Stimulated activated CD4-positive, alpha-beta T cell treated with anti-CD3 and anti-CD28 coated beads, Interleukin-2, amount 100 ng/mL, for 4 hours (primary cell): ENCODE measurements around the gene USP7.
"Not testable (repeated sequence)": the region's sequence is repeated elsewhere in the genome, so short reads cannot be mapped to it uniquely, and the experiment has no call there.

Source experiments
- DNase-seq: peaks from one replicate; pipeline ENCODE4 v3.0.0-alpha.2; 2020; ENCODE audit warnings: low read depth

USP7 gene

DNA sequence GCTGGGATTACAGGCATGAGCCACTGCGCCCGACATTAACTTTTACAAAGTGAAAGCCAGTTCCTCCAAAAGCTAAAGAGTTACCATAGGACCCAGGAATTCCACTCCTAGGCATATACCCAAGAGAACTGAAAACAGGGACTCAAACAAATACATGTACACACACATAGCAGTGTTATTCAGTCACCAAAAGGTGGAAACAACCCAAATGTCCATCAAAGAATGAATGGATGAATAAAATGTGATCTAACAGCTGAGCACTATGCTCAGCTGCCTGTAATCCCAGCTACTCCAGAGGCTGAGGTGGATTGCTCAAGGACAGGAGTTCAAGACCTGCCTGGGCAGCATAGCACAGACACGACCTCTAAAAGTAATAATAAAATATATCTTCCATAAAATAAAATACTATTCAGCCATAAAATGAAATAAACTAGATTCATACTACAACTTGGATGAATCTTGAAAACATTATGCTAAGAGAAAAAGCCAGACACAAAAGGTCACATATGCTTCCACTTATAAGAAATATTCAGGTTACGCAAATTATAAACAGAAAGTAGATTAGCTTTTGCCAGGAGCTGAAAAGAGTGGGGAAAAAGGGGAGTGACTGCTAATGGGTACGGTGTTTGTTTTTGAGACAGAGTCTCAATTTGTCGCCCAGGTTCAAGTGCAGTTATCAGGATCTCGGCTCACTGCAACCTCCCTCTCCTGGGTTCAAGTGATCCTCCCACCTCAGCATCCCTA, 9.3 kb upstream of the USP7 start:
- DNase-seq: no peak

DNA sequence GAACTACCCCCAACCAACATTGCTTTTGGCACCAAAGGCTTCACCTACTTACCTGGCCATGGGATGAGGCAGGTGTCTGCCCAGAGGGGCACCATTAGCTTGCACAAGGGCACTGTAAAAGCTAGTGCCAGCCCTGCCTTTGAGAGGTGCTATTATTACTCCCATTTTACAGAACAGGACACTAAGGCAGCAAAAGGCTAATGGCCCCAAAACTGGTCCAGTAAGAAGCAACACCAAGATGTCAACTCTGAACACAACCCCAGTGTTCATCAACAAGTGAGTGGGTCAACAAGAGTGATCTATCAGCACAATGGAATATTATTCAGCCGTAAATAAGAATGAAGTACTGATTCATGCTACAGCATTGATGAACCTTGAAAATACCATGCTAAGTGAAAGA, 7.7 kb upstream of the USP7 start:
- DNase-seq: no peak

DNA sequence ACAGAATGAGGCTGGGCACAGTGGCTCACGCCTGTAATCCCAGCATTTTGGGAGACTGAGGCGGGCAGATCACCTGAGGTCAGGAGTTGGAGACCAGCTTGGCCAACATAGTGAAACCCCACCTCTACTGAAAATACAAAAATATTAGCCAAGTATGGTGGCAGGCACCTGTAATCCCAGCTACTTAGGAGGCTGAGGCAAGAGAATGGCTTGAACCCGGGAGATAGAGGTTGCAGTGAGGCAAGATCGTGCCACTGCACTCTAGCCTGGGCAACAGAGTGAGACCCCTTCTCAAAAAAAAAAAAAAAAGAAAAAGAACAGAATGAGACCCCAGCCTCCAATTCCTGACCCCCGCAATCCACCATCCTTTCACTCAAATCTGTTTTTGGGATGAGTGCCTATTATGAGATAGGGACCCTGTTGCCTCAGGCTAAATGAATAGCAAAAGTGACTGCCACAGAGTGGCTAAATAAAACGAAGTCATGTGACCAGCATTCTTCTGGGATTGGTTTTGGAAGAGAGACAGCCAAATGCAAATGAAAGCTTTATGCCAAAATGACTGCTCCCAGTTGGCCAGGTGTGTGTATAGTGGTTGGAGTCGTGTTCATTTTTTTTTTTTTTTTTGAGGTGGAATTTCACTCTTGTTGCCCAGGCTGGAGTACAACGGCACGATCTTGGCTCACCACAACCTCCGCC, 5.6 kb upstream of the USP7 start:
- not testable (repeated sequence) for DNase-seq

DNA sequence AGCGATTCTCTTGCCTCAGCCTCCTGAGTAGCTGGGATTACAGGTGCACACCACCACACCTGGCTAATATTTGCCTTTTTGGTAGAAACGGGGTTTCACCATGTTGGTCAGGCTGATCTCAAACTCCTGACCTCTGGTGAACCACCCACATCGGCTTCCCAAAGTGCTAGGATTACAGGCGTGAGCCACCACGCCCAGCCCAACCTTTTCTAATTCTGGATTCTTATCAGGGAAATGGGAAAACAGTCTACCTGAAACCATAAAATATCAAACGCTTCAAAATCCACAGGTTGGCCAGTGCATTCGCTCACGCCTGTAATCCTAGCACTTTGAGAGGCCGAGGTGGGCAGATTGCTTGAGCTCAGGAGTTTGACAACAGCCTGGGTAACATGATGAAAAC, 4.3 kb upstream of the USP7 start:
- DNase-seq: not testable (repeated sequence)

DNA sequence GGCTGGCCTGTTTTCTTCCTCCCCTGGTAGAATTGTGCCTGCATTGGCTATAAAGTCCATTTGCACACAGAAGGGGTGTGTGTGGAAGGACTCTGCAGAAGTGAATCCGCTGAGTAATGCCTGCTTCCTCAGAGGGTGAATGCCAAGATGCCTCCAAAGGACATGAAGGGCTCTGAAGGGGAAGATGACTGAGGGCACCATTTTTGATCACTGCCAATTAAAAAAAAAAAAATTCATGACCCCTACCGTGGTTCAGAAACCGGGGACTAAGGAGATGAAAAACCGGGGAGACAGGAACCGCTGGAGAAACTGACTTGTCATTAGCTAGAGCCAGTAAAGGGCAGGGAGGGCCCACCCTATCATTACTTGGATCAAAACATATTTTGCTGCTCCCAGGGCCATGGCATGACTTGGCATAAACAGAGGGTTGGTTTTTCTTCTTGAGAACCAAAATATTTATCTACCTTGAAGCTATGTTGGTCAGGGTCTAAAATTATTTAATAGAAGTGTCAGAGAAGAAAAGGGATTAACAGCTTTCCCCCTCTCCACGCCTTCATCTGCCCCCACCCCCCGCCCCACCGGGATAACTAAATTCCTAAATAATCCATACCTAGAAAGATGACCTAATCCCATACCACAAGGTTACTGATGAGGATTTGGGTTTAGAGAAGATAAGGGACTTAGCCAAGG, 3.6 kb upstream of the USP7 start:
- DNase-seq: no peak

DNA sequence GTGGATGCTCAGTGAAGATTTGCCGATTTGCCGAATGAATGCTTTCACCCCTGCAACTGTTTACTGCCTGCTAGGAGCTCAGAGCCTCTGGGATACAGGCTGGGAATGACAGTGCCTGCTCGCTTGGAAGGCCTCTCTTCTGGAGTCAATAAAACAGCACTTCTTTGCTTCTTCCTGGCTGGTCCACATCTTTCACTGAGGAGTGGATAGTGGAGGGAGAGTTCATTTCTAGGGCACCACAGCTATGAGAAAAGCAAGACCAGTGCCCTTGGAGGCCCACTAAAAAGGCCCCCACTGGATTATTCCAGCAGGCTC, 3.1 kb upstream of the USP7 start:
- no peak for DNase-seq

DNA sequence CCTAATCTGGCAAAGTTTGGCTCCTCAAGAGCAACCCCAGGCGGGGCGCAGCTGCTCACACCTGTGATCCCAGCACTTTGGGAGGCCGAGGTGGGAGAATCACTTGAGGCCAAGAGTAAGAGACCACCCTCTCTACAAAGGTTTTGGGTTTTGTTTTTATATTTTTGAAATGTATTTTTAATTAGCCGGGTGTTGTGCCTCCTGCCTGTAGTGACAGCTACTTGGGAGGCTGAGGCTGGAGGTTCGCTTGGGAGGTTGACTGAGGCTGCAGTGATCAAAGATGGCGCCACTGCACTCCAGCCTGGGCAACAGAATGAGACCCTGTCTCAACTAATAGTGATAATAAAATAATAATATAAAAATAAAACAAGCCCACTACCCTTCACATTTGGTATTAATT, 756 bp upstream of the USP7 start:
- DNase-seq: no peak

DNA sequence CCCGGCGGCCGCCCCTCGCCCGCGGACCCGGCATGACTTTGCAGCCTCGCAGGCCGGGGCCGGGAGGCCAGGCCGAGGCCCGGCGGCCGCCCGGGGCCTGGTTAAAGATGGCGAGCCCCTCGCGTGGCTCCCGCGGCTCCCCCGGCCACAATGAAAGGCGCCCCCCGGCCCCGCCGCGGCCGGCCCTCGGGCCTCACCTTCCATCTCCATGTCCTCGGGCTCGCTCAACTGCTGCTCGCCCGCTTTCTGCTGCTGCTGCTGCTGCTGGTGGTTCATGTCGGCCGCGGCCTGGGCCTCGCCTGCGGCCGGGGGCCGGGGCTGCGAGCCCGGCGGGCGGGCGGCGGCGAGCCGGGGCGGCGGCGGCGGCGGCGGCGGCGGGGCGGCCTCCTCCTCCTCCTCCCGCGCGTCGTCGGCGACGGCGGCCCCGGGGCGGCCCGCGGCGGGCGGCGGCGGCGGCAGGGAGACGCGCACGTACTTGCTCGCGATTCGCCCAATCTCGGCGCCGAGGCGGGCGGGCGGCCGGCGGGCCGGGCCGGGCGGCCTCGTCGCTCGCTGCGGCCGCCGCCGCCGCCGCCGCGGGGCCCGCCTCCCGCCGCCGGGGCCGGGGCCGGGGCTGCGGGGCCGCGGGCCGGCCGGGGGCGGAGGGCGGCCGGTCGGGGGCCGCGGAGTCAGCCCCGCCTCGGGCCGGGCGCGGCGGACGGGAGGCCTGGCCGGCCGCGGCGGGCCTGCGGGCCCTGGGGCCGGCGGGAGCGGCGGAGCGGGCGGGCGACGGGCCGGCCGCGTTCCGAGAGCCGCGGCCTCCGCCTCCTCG, 491 bp downstream of the USP7 start:
- no peak for DNase-seq

DNA sequence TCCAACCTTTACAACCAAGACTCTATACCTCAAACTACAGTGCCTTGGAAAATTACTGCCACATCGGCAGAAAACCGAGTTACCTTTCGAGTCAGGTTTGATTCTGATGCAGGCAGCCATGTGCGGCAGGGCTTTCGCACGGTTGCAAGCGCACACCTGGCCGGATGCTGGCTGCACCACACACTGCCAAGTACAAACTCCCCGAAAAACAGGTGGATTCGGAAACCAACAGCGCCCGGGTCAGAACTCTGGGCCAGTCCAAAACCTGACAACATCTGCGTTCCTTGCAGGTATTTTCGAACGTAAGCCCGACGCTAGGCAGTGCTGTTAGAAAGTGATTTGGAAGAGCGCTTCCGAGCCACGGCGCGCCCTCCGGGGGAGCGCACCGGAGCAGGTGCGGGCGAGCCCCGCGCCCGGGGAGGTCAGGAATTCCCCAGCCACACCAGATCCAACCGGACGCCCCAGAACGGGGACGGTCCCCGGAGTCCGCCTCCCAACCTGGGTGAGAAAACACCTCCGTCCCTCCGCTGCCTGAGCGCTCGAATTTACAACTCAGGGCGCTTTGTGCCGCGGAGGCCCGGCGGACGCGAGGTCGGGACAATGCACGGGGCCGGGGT, 1.2 kb downstream of the USP7 start:
- DNase-seq: peak; percentile 28

DNA sequence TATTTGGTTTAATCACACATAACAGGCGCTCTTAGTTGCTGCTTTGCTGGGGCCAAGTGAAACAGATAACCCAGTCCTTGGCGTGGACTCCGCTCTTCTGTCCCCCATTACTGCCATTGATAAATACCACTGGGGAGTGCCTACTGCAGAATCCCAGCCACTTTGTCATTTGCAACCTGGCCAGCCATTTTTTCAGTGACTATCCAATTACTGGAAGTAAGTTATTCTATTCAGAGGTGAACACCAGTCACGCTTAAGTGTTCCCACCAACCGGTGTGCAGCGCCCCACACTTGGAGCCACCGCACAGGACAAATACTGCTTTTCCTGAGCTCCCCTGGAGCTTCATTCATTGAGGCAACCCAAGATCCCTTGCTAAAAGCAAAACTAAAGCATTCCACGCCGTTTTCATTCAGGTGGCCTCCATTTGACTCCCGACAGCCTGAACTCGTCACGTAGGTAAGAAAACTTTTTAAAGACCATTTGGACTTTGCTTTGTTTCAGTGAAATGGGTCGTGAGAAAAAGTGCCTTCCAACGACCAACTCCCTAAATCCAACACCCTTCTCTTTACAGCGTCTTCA, 1.8 kb downstream of the USP7 start:
- no peak for DNase-seq

DNA sequence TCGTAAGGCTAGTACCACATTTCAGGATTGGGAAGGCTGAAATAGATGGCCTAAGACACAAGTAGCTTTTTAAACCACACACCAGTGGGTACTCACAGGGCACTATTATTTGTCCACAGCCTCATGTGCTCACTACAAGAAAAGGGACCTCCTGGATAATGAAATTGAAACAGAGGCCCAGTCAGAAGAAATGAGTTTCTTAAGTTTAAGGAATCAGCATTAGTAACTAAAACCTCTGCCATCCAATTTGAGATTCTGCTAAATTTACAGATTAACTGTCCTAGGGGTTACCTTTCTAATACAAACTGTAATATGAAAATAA, 3.0 kb downstream of the USP7 start:
- DNase-seq: no peak

DNA sequence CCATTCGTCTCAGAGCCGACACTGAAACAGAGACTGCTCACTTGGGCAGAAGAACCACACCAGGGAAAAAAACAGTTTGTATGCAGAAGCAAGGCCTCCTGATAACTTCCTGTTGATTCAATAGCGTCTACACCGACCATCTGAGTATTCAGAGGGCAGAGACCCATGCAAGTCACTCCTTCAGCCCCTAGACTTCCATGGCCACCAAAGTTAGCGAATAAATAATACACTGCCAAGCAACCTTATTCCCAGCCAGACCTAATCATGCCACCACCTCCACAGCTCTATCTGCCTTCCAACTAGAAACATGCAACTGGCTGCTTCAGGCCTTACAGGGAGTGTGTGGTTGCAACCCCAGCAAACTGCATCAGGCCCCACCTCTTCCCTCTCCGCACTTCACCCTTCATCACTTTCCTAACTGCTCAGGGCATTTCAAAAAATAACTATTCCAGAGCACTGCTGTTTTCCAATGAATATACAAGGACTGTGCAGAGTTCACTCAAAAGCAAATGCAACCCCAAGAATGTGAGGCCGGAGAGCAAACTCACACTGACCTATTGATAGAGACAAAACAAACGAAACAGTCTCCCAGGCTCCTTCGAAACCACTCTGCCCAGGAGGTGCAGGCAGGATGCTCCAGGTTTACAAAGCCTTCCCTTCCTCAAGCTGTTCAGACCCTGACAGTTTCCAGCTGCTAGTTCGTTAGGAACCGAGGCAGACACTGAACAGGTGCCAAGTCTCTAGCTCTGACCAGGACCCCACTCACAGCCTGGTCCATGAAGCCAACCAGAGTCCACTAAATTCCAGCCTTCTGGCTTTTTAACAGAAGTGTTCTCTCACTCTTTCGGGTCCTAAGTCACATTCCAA, 3.6 kb downstream of the USP7 start:
- DNase-seq: no peak

DNA sequence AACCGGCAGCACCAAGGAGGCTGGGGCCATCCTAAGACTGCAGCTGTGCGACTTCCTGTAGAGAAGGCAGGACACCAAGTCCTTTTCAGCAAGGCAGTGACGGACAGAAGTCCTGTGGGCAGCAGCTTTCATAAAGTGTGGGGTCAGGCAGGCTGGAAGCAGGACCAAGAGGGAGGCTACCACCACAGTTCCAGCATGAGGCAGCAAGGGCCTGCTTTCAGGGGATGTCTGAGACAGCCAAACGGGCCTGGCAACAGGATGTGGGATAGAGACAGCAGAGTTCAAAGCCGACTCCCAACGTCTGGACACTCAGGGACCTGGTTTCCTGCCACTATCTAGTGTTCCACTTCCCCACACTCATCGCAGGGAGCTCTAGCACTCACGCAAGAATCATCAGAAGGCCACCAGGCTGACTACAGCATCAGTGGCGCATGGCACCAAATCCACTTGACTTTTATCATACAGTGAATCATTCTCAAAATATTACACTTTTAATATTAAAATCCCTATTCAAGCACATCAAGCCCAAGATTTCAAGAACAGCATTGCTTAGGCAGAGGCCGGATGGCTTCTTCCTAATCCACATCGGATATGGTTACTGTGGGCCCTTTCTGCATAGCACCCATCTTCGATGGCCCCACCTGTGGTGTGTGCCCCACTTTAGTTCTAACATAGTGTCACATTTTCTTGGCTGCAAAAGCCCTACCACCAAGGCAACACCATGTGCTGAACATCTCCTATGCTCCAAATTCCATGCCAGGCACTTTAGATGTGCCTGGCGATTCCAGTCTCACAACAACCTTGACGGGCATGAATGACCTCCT, 5.2 kb downstream of the USP7 start:
- DNase-seq: no peak

DNA sequence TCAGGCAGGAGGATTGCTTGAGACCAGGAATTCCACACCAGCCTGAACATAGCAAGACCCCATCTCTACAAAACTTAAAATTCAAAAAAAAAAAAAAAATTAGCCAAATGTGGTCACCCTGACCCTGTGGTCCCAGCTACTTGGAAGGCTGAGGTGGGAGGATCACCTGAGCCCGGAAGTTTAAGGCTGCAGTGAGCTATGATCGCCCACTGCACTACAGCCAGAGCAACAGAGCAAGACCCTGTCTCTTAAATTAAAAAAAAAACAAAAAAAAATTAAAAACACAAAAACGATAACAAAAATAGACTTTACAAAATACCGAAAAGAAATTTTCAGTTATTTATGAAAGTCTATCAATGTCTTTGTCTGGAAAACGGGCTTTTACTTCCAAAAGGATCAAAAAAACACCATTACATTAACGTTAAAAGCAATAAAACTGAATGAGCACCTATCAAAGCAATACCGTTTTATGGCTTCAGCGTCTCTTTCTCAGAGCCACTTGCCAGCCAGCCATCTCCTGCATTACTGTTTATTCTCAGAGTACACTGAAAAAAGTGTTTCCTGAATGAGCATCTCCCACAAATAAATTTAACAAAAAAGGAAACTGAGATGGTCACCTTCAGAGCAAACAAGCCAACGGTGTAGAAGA, 6.1 kb downstream of the USP7 start:
- DNase-seq: no peak

DNA sequence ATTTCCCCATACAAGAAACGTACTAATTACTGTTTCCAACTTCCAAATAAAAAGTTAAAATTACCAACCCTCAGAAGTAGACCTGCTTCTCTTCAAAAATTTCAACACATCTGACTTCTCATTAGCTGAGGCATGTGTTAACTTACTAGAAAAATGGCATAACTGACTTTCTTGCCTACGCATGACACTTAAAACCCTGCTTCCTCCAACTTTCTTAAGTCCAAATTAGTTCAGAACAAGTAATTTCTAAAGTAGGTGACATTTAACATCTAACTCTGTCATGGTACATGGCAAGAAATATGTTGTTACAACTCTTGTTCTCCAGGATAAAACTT, 6.7 kb downstream of the USP7 start:
- no peak for DNase-seq

DNA sequence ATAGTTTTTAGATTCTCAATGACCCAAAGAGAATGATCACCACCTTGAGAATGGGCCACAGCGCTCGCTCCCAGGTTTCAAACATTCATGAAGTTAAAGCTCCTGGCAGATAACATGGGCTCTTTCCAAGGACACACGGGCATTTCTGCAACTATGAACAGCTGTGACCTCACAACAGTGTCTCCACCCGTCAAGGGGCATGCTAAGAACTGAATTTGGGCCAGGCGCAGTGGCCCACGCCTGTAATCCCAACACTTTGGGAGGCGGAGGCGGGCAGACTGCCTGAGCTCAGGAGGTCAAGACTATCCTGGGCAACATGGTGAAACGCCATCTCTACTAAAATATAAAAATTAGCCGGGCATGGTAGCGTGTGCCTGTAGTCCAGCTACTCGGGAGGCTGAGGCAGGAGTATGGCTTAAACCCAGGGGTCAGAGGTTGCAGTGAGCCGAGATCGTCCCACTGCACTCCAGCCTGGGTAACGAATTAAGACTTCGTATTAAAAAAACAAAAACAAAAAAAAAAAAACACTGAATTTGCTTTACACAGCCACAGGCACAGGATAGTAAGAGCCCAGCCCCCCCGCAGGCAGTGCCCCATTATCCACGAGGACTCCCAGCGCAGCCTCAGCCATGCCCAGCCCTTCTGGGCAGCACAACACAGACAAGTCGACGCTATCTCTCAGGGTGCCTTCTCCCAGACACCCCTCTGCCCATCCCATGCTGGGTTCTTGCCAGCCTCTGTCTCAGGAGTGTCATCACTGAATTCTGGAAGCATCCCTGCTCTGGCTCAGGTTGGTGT, 7.2 kb downstream of the USP7 start:
- DNase-seq: no peak

DNA sequence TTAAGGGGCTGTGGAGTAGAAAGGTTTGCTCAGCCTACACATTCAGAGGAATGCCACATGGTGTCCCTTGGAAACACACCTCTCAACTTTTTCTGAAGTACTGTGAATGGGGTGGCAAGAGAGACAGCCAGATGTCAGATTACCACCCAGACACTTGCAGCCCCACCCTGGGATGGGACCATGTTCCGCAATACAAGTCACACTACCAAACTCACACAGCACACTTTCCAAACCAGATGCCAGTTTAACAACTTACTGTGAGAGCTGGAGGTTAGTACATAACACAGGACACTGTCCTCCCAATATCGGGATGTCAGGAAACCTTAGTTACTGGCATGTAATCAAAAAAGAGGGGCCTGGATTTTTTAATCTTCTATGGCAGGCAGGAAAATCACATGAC, 7.9 kb downstream of the USP7 start:
- DNase-seq: no peak

DNA sequence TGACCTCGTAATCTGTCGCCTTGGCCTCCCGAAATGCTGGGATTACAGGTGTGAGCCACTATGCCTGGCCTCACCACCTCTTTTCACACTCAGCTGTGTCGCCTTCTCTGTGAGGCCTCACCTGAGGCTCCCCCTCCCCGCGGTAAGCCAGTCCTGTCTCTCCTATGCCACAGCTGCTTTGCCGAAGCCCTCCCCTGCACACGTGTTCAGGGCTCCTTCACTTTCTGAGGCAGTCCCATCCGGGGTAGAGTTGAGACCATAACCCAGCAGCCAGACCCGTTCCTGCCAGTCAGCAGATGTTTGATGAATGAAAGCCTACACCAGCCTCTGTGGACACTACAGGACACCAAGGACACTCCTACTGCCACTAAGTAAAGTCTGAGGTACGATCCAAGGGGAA, 10.6 kb downstream of the USP7 start:
- DNase-seq: no peak

DNA sequence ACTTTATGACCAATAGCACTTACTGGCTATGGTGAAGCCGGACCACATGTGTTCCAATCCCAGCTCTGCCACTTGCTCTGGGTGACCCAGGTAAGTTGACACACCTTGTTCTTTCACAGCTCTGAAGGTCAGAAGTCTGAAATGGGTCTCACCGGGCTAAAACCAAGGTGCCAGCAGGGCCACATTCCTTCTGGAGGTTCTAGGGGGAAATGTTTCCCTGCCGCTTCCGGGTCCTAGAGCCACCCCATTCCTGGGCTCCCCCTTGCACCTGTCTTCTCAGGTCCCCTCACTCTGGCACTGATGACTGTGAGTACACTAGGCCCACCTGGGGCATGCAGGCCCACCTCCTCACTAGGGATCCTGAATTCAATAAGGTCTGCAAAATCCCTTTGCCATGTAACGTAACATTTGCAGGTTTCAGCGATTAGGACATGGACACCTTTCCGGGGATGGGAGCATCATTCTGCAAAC, 11.4 kb downstream of the USP7 start:
- no peak for DNase-seq
